OCI-LY3 (cell line): ENCODE data around the gene OAS2.

ENCODE experiments used
- H2AFZ ChIP-seq: fragments of 200-600, 300-600 bp; shearing (Covaris generic); 2 replicates; pipeline ENCODE4 v1.6.0; 2014; ENCODE audit warnings: antibody characterized with exemption, low read depth, low read length
- H3K27ac ChIP-seq: fragments of 200-600, 300-600 bp; sonication (generic); 2 replicates; pipeline ENCODE4 v1.5.1; 2014; ENCODE audit warnings: mild to moderate bottlenecking, low read length, moderate library complexity, mixed read lengths
- H3K27me3 ChIP-seq: fragments of 200-600, 300-600 bp; sonication (generic); 2 replicates; pipeline ENCODE4 v1.6.1; 2014; ENCODE audit warnings: low read depth, low read length, mixed read lengths
- H3K36me3 ChIP-seq: fragments of 200-600, 300-600 bp; sonication (generic); replicated peaks from 2 replicates; pipeline ENCODE3; 2014; ENCODE audit warnings: low read depth, low read length, mixed read lengths
- H3K4me1 ChIP-seq: fragments of 300-600, 200-600 bp; sonication (generic); 2 replicates; pipeline ENCODE4 v1.6.1; 2014; ENCODE audit warnings: low read length, mixed read lengths
- H3K4me2 ChIP-seq: fragments of 200-600, 300-600 bp; sonication (generic); 2 replicates; pipeline ENCODE4 v1.6.1; 2014; ENCODE audit warnings: low read length, mixed read lengths
- H3K4me3 ChIP-seq: fragments of 300-600, 200-600 bp; sonication (generic); 2 replicates; pipeline ENCODE4 v1.5.1; 2014; ENCODE audit warnings: antibody characterized with exemption, mild to moderate bottlenecking, low read length, moderate library complexity
- H3K79me2 ChIP-seq: fragments of 300-600, 200-600 bp; shearing (Covaris generic); 2 replicates; pipeline ENCODE4 v1.6.1; 2014; ENCODE audit warnings: mild to moderate bottlenecking, low read length, mixed read lengths
- H3K9ac ChIP-seq: fragments of 300-600, 200-600 bp; shearing (Covaris generic); 2 replicates; pipeline ENCODE4 v1.6.0; 2014; ENCODE audit warnings: mild to moderate bottlenecking, low read length, moderate library complexity
- H3K9me3 ChIP-seq: fragments of 200-600, 300-600 bp; shearing (Covaris generic); 2 replicates; pipeline ENCODE4 v1.6.1; 2014; ENCODE audit warnings: low read length, mixed read lengths; ENCODE audit not compliant: insufficient read depth
- H4K20me1 ChIP-seq: fragments of 200-600, 300-600 bp; sonication (generic); 2 replicates; pipeline ENCODE4 v1.6.1; 2016; ENCODE audit warnings: low read length, mixed read lengths; ENCODE audit not compliant: insufficient read depth
- EZH2phosphoT487 ChIP-seq: fragments of 200-600 bp; shearing (Covaris generic); IDR thresholded peaks from 2 replicates; pipeline ENCODE4 v1.6.1; 2018; ENCODE audit warnings: antibody characterized with exemption, mixed run types, low read depth
- TF ChIP-seq, protein P1 (sequence below): fragments of 200-600, 300-600 bp; sonication (generic); IDR thresholded peaks from 2 replicates; pipeline ENCODE4 v1.5.1; 2014; ENCODE audit warnings: antibody characterized with exemption, low read length, low read depth

Gene OAS2

DNA sequence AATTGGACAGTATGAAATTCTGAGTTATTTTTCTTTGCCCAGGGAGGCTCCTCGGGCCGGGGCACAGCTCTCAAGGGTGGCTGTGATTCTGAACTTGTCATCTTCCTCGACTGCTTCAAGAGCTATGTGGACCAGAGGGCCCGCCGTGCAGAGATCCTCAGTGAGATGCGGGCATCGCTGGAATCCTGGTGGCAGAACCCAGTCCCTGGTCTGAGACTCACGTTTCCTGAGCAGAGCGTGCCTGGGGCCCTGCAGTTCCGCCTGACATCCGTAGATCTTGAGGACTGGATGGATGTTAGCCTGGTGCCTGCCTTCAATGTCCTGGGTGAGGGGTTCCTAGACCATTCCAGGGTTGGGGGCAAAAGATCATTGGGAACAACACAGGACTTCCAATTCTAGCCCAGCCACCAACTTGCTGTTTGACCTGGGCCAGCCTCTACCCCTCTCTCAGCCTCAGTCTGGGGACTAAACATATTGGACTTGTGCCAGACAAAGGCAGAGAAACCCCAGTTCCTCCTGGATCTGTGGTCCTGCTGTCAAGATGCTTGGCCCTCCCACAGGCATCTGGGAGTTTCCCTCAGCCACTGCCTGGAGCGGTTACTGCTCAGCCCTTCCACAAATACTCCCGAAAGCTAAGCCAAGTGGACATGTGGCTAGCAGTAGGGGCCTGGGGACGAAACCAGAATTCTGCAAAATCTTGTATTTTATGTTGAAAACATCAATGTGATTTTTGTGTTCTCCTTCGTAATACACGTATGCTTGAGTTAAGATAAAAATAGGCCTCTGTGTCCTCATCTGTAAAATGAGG is 36.6 kb upstream of the OAS2 start:
- Histone ChIP-seq H3K4me2 (no peak overlapping the region), H3K27ac (no peak overlapping the region), H3K4me3 (no peak overlapping the region), H4K20me1 (no peaks in the 10 kb centered on the region), H3K9ac (no peak overlapping the region), H3K27me3 (no peaks in the 10 kb centered on the region; the same call in 1 of the 2 replicates), H3K9me3 (no peaks in the 10 kb centered on the region), H3K79me2 (no peaks in the 10 kb centered on the region), H3K4me1 (peaks cover 29% of the 10 kb centered on the region), H2AFZ (no peak overlapping the region), H3K36me3 (peaks cover 4% of the 10 kb centered on the region)
- TF ChIP-seq, protein P1, sequence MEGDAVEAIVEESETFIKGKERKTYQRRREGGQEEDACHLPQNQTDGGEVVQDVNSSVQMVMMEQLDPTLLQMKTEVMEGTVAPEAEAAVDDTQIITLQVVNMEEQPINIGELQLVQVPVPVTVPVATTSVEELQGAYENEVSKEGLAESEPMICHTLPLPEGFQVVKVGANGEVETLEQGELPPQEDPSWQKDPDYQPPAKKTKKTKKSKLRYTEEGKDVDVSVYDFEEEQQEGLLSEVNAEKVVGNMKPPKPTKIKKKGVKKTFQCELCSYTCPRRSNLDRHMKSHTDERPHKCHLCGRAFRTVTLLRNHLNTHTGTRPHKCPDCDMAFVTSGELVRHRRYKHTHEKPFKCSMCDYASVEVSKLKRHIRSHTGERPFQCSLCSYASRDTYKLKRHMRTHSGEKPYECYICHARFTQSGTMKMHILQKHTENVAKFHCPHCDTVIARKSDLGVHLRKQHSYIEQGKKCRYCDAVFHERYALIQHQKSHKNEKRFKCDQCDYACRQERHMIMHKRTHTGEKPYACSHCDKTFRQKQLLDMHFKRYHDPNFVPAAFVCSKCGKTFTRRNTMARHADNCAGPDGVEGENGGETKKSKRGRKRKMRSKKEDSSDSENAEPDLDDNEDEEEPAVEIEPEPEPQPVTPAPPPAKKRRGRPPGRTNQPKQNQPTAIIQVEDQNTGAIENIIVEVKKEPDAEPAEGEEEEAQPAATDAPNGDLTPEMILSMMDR, result no peak
- no peak for TF ChIP-seq EZH2phosphoT487

DNA sequence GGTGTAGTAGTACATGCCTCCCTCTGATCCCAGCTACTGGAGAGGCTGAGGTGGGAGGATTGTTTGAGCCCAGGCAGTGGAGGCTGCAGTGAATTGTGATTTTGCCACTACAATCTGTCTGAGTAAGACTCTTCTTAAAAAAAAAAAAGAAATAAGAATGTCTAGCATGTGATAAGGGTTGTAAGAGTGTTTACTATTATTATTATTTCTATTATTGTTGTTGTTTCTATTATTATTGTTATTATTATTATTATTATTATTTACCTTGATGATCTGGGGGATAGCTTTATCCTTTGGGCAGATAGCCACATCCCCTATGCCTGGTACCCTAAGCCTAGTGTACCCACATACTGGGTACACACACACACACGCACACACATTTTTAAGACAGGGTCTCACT is 35.7 kb upstream of the OAS2 start:
- Histone ChIP-seq H2AFZ (no peak overlapping the region), H4K20me1 (no peaks in the 10 kb centered on the region), H3K4me1 (peaks cover 29% of the 10 kb centered on the region), H3K9ac (no peak overlapping the region), H3K27me3 (no peaks in the 10 kb centered on the region; the same call in 1 of the 2 replicates), H3K79me2 (no peaks in the 10 kb centered on the region), H3K27ac (no peak overlapping the region), H3K9me3 (no peaks in the 10 kb centered on the region), H3K36me3 (peaks cover 11% of the 10 kb centered on the region), H3K4me2 (no peak overlapping the region), H3K4me3 (no peak overlapping the region)
- TF ChIP-seq, protein P1, result no peak
- TF ChIP-seq EZH2phosphoT487, result no peak

DNA sequence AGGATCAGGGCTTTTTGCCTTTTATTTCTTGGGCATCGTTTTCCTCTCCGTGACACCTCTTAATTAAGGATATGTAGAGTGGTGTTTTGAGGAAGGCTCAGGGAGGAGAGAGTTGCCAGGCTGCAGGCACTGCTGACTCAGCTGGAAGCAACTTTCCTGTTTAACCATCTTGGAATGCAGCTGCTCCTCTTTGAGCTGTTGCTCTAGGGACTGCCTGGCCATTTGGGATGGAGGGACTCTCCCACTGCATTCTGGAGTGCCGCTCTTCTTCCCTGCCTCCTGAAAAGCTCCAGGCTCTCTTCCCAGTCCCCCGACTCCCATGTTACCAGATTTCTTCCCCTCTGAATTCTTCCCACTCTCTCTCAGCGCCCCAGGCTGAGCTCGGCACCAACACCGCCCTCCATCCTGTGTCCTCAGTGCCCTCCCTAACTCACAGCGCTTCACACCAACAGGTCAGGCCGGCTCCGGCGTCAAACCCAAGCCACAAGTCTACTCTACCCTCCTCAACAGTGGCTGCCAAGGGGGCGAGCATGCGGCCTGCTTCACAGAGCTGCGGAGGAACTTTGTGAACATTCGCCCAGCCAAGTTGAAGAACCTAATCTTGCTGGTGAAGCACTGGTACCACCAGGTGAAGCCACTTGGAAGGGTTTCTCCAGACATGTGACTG is 34.2 kb upstream of the OAS2 start:
- H3K79me2 ChIP-seq, result no peaks in the 10 kb centered on the region
- H3K27ac ChIP-seq, result no peak overlapping the region
- no peaks in the 10 kb centered on the region for H3K9me3 ChIP-seq
- TF ChIP-seq EZH2phosphoT487, result no peak
- TF ChIP-seq, protein P1, result no peak
- H3K36me3 ChIP-seq, result peaks cover 13% of the 10 kb centered on the region
- H3K9ac ChIP-seq, result no peak overlapping the region
- H3K27me3 ChIP-seq, result no peaks in the 10 kb centered on the region
- H3K4me2 ChIP-seq, result no peak overlapping the region
- H4K20me1 ChIP-seq, result no peaks in the 10 kb centered on the region
- peaks cover 17% of the 10 kb centered on the region for H3K4me1 ChIP-seq
- H2AFZ ChIP-seq, result no peak overlapping the region
- H3K4me3 ChIP-seq, result no peak overlapping the region

DNA sequence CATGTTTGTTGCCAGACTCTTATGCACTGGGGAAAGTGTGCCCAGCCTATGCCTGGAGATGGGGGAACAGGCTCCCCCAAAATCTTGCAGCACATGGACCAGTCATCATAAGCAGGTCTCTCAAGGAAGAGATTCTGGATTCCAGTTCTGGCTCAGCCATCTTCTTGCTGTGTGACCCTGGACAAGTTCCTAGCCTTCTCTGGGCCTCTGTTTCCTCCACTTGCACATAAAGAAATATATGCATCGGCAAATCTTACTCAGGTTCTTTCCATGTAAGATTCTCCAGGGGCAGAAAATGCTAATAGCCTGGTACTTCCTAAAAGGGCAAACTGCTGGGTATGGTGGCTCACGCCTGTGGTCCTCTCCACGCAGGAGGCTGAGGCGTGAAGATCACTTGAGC is 32.8 kb upstream of the OAS2 start:
- H3K9me3 ChIP-seq, result no peaks in the 10 kb centered on the region
- peaks cover 3% of the 10 kb centered on the region for H3K4me1 ChIP-seq
- no peaks in the 10 kb centered on the region for H3K79me2 ChIP-seq
- H3K27ac ChIP-seq, result no peak overlapping the region
- no peak overlapping the region for H3K4me3 ChIP-seq
- no peaks in the 10 kb centered on the region for H3K27me3 ChIP-seq
- H3K9ac ChIP-seq, result no peak overlapping the region
- H4K20me1 ChIP-seq, result no peaks in the 10 kb centered on the region
- peaks cover 13% of the 10 kb centered on the region for H3K36me3 ChIP-seq
- no peak overlapping the region for H3K4me2 ChIP-seq
- TF ChIP-seq EZH2phosphoT487, result no peak
- TF ChIP-seq, protein P1, result no peak
- no peak overlapping the region for H2AFZ ChIP-seq
